Activated naive CD4-positive, alpha-beta T cell treated with anti-CD3 and anti-CD28 coated beads, Interleukin-2, amount 50 U/mL, for 72 hours (primary cell): ENCODE results near the gene MUC4. TPM values are rescaled to one million over a fixed set of nuclear protein-coding genes. Genes with fewer than 3 reads are reported as not detected.
"Not testable (repeated sequence)": the region's sequence is repeated elsewhere in the genome, so short reads cannot be mapped to it uniquely, and the experiment has no call there.

Source experiments
- ATAC-seq, 2 donors: fragments of 150-1000 bp; cut with Tn5 transposase; 2 replicates each; pipeline ENCODE4 v1.10.0; 2021; ENCODE audit warnings: mild to moderate bottlenecking in 2 of 2, moderate library complexity in 2 of 2
- DNase-seq, 2 donors: peaks; one replicate each; pipeline ENCODE4 v3.0.0; 2021 to 2022; ENCODE audit warnings: low spot score in 2 of 2
- H3K27ac Mint-ChIP-seq, 2 donors: one replicate each; pipeline ENCODE4 v1.8.0; 2022; ENCODE audit warnings: mild to moderate bottlenecking in 2 of 2, mixed read lengths in 2 of 2
- H3K36me3 Mint-ChIP-seq, 2 donors: one replicate each; pipeline ENCODE4 v1.8.0; 2022; ENCODE audit warnings: mixed read lengths in 2 of 2
- H3K9me3 Mint-ChIP-seq, 2 donors: one replicate each; pipeline ENCODE4 v1.8.0; 2022; ENCODE audit warnings: mixed read lengths in 2 of 2
- total RNA-seq, 2 donors: library from RNA; stranded (reverse); gene quantifications; one replicate each; pipeline ENCODE4 v1.2.3, GENCODE V29; 2022

MUC4 gene
- total RNA-seq, 2 donors from 2014 or later = 0.32 to 0.41 TPM

DNA sequence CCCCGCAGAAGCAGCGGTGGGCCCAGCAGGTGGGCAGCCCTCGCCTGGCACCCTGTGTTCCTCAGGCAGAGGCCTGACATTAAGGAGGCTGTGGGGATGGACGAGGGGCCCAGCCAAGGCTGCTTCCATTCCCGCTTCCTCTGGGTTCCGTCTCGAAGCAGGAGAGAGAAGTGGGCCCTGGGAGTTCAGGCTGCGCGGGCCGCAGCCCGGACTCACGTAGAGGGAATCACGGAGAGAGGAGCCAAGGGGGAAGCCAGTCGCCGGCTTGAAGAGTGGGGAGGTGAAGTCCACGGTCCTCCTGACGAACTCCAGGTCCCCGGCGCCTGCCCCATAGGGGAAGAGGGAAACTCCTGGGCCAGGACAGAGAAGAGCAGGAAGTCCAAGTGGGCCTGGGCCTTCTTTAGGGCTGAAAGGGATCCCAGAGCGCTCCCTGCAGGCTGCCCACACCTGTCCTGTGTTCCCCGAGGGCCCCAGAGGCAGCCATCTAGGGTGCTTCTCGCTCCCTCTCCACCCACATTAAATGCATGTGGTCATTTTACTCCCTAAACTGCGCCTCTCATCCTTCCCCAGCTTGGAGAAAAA lies 37.7 kb downstream of the MUC4 start:
- Mint-ChIP-seq H3K36me3 (peaks cover 7 to 8% of the 10 kb centered on the region in 2 donors), H3K27ac (peak overlapping the region in 1 of 2 donors; percentile 67), H3K9me3 (peaks cover 7 to 11% of the 10 kb centered on the region in 2 donors)
- ATAC-seq (no peak), DNase-seq (no peak)

DNA sequence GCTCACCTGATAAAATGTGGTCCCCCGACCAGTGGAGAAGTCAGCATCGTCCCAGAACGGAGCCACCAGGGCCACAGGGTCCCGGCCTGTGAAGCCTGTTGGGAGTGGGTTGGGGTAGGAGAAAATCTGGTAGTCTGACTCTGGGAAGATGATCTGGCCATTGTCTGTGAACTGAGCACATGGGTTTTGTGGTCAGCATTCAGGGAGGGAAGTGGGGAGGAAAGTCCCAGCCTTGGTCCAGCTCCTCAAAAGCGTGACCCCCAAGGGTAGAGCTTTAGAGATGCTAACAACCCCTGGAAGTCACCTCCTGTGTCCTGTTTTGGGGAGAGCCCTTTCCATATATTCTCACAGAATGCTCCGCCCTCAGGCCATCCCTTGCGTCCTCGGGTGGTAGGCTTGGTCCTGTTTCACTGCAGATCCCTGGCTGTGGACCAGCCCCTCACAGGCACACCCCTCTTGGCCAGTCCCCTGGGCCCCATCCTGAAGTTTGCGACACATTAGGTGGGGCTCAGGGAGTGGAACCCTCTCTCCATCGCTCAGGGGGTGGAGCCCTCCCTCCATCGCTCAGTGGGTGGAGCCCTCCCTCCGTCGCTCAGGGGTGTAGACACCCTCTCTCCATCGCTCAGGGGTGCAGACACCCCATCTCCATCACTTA lies 40.0 kb downstream of the MUC4 start:
- no peak for DNase-seq
- Mint-ChIP-seq H3K27ac (peak overlapping the region in 1 of 2 donors; percentile 92), H3K9me3 (no peaks in the 10 kb centered on the region), H3K36me3 (no peaks in the 10 kb centered on the region)
- ATAC-seq = peak in 1 of 2 donors; percentile 31

DNA sequence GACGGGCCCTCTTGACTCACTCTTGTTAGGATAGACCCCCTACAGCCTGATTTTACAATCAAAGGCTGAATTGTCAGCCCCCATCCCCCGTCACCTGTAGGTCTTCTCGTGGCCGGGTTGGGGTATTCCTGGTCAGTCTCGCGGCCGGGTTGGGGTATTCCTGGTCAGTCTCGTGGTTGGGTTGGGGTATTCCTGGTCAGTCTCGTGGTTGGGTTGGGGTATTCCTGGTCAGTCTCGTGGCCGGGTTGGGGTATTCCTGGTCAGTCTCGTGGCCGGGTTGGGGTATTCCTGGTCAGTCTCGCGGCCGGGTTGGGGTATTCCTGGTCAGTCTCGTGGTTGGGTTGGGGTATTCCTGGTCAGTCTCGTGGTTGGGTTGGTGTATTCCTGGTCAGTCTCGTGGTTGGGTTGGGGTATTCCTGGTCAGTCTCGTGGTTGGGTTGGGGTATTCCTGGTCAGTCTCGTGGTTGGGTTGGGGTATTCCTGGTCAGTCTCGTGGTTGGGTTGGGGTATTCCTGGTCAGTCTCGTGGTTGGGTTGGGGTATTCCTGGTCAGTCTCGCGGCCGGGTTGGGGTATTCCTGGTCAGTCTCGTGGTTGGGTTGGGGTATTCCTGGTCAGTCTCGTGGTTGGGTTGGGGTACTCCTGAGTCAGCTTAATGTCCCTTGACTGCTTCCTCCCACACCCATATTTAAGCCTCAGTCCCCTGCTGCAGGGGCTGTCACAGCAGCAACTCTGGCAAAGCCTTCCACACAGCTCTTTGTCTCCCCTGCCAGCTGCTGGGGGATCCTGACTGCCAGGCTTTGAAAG lies 40.7 kb downstream of the MUC4 start:
- peak in 1 of 2 donors; percentile 58 for ATAC-seq
- not testable (repeated sequence) for DNase-seq, H3K9me3 Mint-ChIP-seq, H3K36me3 Mint-ChIP-seq
- H3K27ac Mint-ChIP-seq = peak overlapping the region in 1 of 2 donors; percentile 92

DNA sequence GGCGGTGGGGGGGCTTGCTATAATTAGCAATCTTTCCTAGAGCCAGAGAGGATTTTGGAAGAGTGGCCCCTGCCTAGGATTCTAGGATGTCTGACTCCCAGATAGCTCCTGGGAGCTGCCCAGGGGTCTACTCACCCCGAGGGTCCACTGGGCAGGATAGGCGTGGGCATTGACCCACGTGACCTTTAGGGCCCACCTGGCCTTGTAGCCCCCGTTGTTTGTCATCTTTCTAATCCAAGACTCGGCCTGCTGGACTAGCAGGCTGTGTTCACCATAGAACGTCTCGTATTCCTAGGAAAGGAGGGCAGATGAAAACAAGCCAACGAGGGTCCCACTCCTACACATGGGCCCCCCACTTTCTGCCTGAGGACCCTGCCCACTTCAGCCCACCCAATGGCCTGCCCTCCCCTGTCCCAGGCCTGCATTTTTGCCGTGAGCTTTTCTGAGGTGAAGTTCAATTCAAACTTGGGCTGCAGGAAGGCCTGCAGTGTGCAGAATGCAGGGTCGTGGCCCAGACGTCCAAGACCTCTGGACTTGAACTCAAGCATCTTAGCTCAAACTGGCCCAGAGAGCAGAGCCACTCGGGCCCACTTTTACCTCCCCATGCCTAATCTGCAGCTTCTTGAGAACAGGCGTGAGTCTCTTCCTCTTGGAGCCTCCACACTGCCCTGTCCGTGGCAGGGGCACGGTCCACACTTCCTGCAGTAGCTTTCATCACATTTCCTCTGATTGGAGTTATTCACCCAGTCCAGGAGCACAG lies 41.5 kb downstream of the MUC4 start:
- Mint-ChIP-seq H3K36me3 (no peaks in the 10 kb centered on the region), H3K9me3 (no peaks in the 10 kb centered on the region), H3K27ac (no peak overlapping the region)
- DNase-seq (no peak), ATAC-seq (peak; percentile 34 to 45)

DNA sequence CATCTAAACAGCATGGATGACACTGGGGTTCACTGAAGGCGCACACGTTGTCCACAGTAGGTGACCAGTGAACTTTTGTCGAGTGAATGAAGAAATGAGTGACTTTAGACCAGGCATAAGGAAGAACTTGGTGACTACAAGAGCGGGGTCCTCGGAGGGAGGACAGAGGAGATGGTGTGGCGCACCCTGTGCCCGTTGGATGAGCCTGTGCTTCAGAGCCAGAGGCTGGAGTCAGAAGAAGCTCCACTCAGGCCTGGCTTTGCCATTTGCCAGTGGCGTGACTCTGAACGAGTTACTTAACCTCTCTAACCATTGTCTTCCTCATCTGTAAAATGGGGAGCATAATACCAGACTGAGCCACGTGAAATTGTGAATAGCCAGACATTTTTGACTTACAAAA lies 42.2 kb downstream of the MUC4 start:
- DNase-seq (no peak), ATAC-seq (peak in 1 of 2 donors; percentile 34)
- Mint-ChIP-seq H3K36me3 (no peaks in the 10 kb centered on the region), H3K27ac (no peak overlapping the region), H3K9me3 (no peaks in the 10 kb centered on the region)

DNA sequence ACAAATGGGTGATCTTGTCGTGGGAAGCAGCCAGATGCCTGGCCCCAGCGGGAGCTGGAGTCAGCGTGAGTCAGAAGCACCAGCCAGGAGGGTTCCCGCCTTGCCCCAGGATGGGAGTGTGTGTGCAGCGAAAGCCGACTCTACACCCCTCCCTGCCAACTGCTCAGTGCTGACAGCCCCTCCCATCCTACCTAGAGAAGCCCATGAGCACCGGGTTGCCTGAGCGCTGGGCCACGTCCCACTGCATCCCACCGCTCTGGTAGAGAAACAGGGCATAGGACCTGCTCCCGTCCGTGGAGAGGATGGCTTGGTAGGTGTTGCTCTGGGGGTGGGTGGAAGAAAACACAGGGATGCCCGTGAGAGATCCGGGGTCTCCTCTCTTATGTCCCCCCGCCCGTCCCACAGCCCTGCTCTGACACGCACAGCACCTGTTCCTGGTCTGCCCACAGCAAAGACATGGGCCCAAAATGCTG lies 42.9 kb downstream of the MUC4 start:
- H3K27ac Mint-ChIP-seq = no peak overlapping the region
- DNase-seq (no peak), ATAC-seq (peak in 1 of 2 donors; percentile 8)
- no peaks in the 10 kb centered on the region for H3K36me3 Mint-ChIP-seq
- no peaks in the 10 kb centered on the region for H3K9me3 Mint-ChIP-seq

DNA sequence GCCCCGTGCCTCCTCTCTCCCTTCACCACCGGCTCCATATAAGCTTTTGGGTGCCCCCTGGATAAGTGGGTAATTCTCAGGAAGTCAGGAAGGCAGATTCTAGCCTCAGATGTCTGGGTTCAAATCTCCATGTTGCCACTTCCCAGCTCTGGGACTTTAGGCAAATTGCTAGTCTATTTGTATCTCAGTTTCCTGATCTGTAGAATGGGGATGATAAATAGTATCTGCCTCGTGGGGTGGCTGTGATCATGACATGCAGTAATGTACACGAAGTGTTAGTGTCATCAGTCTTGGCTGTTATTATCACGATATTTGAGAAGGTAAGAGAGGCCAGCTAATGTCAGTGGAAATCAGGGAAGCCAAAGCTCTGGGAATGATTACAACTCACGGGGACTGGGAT lies 43.3 kb downstream of the MUC4 start:
- ATAC-seq (no peak), DNase-seq (no peak)
- Mint-ChIP-seq H3K9me3 (no peaks in the 10 kb centered on the region), H3K36me3 (no peaks in the 10 kb centered on the region), H3K27ac (no peak overlapping the region)

DNA sequence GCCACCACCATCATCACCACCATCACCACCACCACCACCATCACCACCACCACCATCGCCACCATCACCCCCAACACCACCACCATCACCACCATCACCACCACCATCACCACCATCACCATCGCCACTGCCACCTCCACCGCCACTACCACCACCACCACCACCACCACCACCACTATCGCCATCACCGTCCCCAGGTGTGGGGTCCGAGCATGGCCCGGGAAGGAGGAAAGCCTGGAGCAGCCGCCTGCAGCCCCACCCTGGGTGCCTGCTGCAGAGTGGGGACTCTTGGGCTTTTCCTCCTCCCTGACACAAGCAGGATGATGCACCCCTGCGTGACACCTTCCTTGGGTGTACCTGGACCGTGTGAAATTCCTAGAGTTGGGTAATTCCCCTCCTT lies 43.9 kb downstream of the MUC4 start:
- H3K27ac Mint-ChIP-seq = no peak overlapping the region
- ATAC-seq = no peak
- no peaks in the 10 kb centered on the region for H3K9me3 Mint-ChIP-seq
- no peak for DNase-seq
- no peaks in the 10 kb centered on the region for H3K36me3 Mint-ChIP-seq

DNA sequence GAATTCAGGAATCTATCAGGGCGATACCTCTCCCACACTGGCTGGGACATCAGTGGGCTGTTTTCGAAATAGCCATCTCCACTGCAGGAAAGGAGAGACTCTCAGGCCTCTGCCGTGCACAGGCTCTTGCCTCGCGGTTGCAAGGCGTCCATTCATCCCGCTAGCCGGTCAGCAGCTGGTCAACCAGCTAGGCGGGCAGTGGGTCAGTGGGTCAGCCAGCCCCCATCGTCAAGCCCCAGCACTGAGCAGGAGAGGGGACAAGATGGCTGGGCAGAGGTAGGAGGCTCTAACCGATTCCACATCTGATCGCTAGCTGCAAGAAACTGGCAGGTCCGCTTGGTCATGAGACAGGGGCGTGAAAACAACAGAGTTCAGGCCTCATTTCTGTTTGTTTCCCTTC lies 45.1 kb downstream of the MUC4 start:
- Mint-ChIP-seq H3K9me3 (no peaks in the 10 kb centered on the region), H3K36me3 (no peaks in the 10 kb centered on the region), H3K27ac (no peak overlapping the region)
- ATAC-seq (no peak), DNase-seq (no peak)

DNA sequence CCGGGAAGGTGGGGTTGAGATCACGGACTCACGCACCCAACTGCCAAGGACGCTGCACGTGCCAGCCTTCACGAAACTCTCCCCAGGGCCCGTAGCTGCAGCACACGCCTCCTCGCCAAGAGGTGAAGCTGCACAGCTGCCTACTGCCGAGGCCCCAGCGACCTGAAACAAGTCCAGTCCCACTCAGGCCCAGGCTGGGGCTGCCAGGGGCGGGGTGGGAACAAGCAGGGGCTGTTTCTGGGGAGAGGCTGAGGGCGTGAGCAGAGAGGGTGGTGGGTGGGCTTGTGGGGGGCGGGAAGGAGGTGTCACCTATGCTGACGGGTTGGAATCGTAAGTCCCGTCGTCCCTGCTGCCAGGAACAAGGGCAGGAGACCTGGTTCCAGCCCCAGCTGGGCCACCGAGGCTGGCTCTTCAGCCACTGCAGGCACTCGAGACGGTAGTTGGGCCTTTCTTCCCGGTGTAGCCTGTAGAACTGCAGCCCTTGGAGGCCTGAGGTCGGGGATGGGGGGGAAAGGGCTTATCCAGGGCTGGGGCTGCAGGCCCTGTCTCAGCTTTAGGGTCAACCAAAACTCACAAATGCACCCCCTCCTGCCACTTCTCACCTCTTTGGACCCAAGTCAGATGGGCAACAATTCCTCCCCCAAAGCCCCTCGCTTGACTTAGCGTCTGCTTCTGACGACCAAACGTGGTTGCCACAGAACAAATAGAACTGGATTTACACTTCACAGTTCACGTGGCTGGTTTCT lies 46.6 kb downstream of the MUC4 start:
- DNase-seq (no peak), ATAC-seq (no peak)
- no peaks in the 10 kb centered on the region for H3K9me3 Mint-ChIP-seq
- H3K27ac Mint-ChIP-seq = no peak overlapping the region
- no peaks in the 10 kb centered on the region for H3K36me3 Mint-ChIP-seq

DNA sequence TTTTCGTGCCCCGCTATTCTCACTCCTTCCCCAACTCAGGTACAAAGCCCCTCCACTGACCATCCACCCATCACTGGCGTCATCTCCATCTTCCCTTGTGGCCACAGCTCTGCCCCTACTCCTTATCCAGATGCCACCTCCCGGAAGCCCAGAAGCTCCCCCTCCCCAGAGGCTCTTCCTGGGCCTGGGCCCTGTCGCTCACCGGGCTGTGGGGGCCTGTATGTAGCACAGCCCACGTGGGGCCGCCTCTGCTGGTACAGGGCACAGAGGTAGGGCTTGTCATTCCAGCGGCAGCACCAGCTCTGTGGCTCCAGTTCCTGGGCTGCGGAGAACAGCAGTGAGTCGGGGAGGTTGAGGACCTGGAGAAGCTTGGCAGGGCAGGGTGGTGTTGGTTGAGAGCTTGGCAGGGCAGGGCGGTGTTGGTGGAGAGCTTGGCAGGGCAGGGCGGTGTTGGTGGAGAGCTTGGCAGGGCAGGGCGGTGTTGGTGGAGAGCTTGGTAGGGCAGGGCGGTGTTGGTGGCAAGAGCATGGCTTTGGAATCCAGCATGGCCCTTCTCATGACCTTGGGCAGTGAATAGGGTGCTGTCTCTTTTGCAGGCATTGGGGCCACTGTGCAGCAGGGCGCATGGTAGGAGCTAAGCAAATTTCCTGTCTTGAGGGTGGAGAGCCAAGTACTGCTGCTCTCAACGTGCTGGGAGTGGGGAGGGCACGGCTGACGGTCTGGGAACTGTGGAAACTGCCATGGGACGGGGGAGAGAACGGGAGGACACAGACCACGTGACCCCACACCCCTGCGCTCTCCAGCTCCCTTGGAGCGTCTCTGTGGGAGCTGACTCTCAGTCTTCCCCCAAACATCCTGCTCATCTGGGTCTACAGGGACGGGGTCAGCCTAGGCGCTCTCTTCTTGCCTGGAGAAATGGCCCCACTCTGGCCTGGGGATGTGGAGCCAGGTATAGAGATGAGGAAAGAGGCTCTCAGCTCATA lies 47.6 kb downstream of the MUC4 start:
- H3K9me3 Mint-ChIP-seq = no peaks in the 10 kb centered on the region
- no peak overlapping the region for H3K27ac Mint-ChIP-seq
- no peak for DNase-seq
- ATAC-seq = no peak
- no peaks in the 10 kb centered on the region for H3K36me3 Mint-ChIP-seq

DNA sequence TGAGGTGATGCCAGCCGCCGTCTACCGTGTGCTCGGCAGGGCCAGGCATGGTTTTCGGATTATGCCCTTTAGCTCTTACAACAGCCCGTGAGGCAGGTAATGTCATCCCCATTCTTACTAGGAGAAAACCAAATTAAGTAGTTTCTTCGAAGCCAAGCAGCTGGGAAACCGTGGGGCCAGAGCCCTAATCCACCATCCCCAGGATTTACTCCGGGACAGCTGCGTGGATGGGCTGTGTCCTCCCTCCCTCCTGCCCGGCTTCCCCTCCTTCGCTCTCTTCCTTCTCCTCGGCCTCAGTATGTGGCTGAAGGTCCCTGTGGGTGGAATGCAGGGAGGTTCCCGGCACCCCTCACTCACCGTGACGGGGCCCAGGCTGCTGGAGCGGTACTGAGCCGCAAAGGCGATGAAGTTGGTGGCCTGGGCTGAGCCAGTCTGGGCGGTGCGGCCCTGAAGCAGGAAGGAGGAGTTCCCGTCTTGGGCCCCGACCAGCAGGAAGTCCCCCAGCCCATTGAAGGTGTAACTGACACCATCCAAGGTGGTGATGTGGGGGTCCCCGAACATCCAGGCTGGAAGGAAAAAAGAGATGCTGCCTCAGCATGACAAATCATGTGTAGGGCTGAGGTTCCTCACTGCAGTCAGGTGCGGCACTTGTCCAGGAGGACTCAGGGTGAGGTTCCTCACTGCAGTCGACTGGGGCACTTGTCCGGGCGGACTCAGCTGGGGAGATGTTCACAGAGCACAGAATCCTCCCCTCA lies 48.5 kb downstream of the MUC4 start:
- ATAC-seq (no peak), DNase-seq (no peak)
- no peak overlapping the region for H3K27ac Mint-ChIP-seq
- H3K36me3 Mint-ChIP-seq = no peaks in the 10 kb centered on the region
- H3K9me3 Mint-ChIP-seq = no peaks in the 10 kb centered on the region

DNA sequence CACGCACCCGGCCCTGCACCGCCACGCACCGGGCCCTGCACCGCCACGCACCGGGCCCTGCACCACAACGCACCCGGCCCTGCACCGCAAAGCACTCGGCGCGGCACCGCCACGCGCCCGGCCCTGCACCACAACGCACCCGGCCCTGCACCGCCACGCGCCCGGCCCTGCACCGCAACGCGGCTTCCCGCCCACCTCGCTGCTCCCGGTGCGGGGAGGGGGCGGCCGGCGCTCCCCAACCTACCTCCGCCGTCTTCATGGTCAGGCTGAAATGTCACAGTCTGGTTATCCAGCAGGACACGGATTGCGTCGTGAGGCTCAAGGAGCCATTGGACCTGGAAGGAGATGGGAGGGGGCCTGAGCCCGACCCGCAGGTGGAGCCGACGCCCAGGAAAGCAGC lies 49.1 kb downstream of the MUC4 start:
- no peak overlapping the region for H3K27ac Mint-ChIP-seq
- no peaks in the 10 kb centered on the region for H3K9me3 Mint-ChIP-seq
- DNase-seq = no peak
- ATAC-seq = no peak
- no peaks in the 10 kb centered on the region for H3K36me3 Mint-ChIP-seq

DNA sequence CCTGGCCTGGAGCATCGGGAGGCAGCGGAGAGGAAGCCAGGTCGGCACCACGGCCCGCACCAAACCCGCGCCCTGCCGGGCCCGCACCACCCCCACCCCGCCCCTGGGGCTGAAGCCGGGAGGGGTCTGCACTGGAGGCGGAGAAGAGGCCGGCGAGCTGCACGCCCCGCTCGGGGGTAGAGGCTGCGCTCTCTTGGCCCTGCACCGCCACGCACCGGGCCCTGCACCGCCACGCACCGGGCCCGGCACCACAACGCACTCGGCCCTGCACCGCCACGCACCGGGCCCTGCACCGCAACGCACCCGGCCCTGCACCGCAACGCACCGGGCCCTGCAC lies 49.5 kb downstream of the MUC4 start:
- ATAC-seq = no peak
- no peak for DNase-seq

More for the DNA sequence above, 49.5 kb downstream of the MUC4 start:
- no peak overlapping the region for H3K27ac Mint-ChIP-seq
- no peaks in the 10 kb centered on the region for H3K9me3 Mint-ChIP-seq
- H3K36me3 Mint-ChIP-seq = no peaks in the 10 kb centered on the region
